ENCODE data around the gene RTP5.

RTP5 gene

DNA sequence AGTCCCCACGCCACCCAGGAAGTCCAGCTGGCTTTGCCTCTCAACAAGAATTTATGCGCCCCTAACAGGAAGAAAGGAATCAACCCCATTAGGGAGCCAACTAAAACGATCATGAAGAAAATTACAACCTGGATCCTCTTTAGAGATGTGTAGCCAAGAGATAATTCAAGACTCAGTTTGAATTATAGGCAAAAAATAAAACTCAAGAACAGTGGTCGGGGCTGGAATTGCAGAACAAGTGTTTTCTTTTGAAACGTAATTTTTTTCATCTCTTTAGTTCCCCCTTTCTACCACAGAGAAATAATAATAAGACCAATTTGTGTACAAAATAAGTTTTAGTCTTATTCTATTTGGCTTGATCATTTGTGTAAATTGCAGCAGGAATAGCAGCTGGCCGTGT, 33.2 kb upstream of the RTP5 start:
- ATAC-seq (ENCODE audit: low read depth), result peak; percentile 27

DNA sequence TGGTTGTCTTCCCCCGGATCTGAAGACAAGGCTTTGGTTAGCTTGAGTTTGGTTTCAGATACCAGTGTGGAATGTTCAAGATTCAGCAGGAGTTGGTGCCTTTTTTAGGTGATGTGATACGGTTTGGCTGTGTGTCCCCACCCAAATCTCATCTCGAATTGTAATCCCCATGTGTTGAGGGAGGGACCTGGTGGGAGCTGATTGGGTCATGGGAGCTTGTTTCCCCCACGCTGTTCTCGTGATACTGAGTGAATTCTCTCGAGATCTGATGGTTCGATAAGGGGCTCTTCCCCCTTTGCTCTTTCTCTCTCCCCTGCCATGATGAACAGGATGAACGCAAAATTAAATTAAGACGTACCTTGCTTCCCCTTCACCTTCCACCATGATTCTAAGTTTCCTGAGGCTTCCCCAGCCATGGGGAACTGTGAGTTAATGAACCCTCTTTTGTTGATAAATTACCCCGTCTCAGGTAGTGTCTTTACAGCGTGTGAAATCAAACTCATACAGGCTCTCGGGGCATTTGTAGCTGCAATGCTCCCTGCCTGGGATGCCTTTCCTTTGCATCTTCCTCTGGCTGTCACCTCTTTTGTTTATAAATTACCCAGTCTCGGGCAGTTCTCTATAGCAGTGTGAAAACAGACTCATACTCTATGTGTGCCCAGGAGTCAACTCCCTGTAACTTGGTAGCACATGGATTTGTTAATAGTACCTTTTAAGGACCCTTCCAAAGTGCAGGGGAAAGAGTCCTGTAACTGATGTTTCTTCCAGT, 32.1 kb upstream of the RTP5 start:
- DNase-seq (ENCODE audit: low spot score in 2 of 2) (no peak), ATAC-seq (ENCODE audit: low read depth) (no peak)
- H3K4me1 Mint-ChIP-seq, result no peaks in the 10 kb centered on the region
- H3K9me3 Mint-ChIP-seq, result peaks cover 3% of the 10 kb centered on the region
- no peak overlapping the region for H3K27ac Mint-ChIP-seq
- no peak overlapping the region for H3K4me3 Mint-ChIP-seq
- no peaks in the 10 kb centered on the region for H3K36me3 Mint-ChIP-seq
- H3K27me3 Mint-ChIP-seq, result peaks cover 2% of the 10 kb centered on the region

More for the DNA sequence above, 33.2 kb upstream of the RTP5 start:
- DNase-seq (ENCODE audit: low spot score in 2 of 2), result no peak
- H3K9me3 Mint-ChIP-seq, result peaks cover 7% of the 10 kb centered on the region
- no peaks in the 10 kb centered on the region for H3K36me3 Mint-ChIP-seq
- H3K27me3 Mint-ChIP-seq, result peaks cover 6% of the 10 kb centered on the region
- no peak overlapping the region for H3K27ac Mint-ChIP-seq
- no peak overlapping the region for H3K4me3 Mint-ChIP-seq
- H3K4me1 Mint-ChIP-seq, result no peaks in the 10 kb centered on the region

DNA sequence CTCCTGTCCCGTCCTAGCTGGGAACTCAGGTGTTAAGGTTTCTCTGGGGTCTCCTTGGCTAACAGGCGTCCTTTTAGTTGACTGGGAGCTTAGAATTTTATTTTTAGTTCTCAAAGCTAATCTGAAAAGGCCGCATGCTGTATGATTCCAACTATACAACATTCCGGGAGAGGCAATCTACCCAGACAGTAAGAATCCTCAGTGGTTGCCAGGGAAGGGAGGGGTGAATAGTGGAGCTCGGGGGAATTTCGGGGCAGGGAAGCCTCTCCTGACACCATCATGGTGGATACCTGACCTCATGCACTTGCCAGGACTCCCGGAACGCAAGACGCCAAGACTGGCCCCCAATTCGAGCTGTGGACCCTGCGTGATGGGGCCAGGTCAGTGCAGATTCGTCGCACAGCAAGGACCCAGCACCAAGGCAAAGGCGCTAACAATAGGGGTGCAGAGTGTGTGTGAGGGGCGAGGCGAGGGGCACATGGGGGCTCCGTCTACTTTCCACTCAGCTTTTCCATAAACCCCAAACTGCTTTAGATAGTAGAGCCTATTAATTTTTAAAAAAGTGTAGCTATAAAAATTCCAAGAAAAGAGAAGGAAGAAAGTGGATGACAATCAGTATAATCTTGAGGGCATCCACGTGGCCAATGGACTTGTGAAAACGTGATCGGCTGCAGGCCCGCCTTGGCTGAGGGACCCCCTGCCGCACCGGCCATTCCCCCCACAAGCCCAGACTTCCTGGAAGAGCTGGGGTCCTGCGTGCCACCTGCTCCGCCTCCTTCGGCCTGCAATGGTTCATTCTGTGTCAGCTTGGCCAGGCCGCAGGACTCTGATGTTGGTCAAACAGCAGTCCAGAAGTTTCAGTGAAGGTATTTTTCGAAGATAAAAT, 28.1 kb upstream of the RTP5 start:
- Mint-ChIP-seq H3K9me3 (peaks cover 3% of the 10 kb centered on the region), H3K4me3 (no peak overlapping the region), H3K4me1 (peaks cover 18% of the 10 kb centered on the region), H3K27ac (no peak overlapping the region), H3K27me3 (no peaks in the 10 kb centered on the region), H3K36me3 (no peaks in the 10 kb centered on the region)
- no peak for DNase-seq (ENCODE audit: low spot score in 2 of 2)
- no peak for ATAC-seq (ENCODE audit: low read depth)

DNA sequence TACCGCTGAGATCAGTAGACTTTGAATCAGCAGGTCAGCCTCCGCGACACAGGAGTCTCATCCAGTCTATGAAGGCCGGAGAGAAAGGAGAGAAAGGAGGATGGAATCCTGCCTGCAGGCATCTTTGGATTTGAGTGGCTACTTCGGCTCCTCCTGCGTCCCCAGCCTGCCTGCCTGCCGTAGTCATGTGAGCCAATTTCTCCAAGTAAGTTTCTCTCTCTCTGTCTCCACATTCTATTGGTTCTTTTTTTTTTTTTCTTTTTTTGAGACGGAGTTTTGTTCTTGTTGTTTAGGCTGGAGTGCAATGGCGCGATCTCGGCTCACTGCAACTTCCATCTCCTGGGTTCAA, 27.5 kb upstream of the RTP5 start:
- H3K4me1 Mint-ChIP-seq, result peaks cover 20% of the 10 kb centered on the region
- H3K9me3 Mint-ChIP-seq, result peaks cover 3% of the 10 kb centered on the region
- no peaks in the 10 kb centered on the region for H3K36me3 Mint-ChIP-seq
- H3K4me3 Mint-ChIP-seq, result no peak overlapping the region
- no peak for ATAC-seq (ENCODE audit: low read depth)
- DNase-seq (ENCODE audit: low spot score in 2 of 2), result no peak
- no peaks in the 10 kb centered on the region for H3K27me3 Mint-ChIP-seq
- peak overlapping the region; percentile 77 for H3K27ac Mint-ChIP-seq

DNA sequence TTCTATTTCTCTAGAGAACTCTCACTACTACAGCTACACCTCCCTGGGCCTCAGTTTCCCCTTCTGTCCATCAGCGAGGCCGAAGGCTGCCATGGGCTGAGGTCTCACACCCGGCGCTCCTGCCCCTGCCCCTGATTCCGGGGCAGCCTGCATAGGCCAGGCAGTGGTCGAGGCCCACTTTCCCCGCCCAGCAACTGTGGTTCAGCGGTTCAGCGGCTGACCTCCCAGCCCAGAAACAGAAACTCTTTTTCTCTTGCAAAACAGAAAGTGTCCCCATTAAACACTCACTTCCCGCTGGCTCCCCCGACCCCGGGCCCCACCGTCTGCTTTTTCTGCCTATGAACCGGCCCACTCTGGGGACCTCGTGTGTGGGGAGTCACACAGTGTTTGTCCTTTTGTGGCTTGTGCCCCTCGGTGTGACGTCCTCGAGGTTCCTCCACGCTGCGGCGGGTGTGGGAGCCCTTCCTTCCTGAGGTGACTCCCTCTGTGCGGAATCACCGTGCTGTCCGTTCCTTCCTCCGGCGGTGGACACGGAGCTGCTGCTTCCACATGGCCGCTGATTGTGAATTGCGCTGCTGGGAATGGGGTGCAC, 26.8 kb upstream of the RTP5 start:
- Mint-ChIP-seq H3K27me3 (no peaks in the 10 kb centered on the region), H3K4me3 (peak overlapping the region; percentile 80), H3K27ac (peak overlapping the region; percentile 77), H3K9me3 (no peaks in the 10 kb centered on the region), H3K4me1 (peaks cover 20% of the 10 kb centered on the region), H3K36me3 (no peaks in the 10 kb centered on the region)
- peak in 1 of 2 donors; percentile 46 for DNase-seq (ENCODE audit: low spot score in 2 of 2)
- ATAC-seq (ENCODE audit: low read depth), result peak; percentile 50

DNA sequence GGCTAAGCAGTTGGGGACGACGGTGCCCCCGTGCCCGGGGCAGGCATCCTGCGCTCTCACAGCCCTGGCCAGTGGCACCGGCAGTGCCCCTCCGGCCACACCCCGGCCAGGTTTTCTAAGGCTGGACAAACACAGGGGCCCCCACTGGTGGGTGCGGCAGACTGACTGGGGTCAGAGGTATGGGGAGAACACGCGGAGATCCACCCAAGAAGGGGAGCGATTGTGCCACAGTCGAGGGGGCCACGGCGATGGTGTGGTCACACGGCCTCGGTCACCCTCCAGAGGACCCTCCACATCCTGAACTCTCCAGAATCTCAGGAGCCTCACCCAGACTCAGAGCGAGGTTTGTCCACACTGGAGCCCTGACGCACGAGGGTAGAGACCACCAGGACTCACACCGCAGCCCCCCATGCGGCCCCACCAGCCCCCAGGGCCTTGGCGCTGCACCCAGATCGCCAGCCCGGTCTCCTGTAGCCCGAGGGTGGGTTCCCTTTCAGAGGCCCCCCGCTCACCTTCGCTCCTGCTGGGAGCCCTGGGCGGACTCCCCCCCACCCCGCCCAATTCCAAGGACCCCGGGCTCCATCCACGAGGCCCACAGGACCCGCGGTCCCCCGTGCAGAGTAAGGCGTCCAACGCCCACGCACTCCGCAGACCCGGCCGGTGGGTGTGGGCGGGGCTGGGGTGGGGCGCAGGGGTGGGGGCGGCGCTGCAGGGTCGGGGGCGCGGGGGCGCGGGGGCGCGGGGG, 26.0 kb upstream of the RTP5 start:
- H3K4me1 Mint-ChIP-seq, result peaks cover 20% of the 10 kb centered on the region
- DNase-seq (ENCODE audit: low spot score in 2 of 2), result no peak
- H3K4me3 Mint-ChIP-seq, result peak overlapping the region; percentile 80
- H3K27me3 Mint-ChIP-seq, result no peaks in the 10 kb centered on the region
- H3K27ac Mint-ChIP-seq, result peak overlapping the region; percentile 77
- H3K36me3 Mint-ChIP-seq, result no peaks in the 10 kb centered on the region
- H3K9me3 Mint-ChIP-seq, result no peaks in the 10 kb centered on the region
- peak; percentile 18 for ATAC-seq (ENCODE audit: low read depth)

DNA sequence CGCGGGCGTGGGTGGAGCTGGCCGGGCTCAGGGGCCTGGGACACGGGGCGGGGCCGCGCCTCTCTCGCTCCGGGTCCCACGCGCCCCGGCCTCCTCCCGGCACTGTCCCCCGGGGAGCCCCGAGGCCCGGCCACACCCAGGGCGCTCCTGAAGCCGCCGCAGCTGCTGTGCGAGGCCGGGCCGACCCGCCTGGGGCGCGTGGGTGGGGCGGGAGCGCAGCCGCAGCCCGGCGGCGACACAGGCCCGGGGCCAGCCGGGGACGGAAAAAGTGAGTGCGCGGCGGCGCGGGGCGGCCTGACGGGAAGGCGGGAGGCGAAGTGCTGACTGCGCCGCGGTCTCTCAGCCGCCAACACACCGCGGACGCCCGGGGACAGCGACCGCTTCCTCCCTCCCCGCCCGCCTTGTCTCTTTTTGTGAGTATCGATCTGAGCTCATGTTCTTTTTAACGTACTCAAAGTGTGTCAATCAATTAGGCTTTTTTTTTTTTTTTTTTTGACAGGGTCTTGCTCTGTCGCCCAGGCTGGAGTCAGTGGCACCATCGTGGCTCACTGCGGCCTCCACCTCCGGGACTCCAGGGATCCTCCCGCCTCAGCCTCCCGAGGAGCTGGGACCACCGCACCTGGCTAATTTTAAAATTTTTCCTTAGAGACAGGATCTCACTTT, 25.3 kb upstream of the RTP5 start:
- ATAC-seq (ENCODE audit: low read depth) (peak; percentile 91), DNase-seq (ENCODE audit: low spot score in 2 of 2) (peak; percentile 69 to 71)
- Mint-ChIP-seq H3K27ac (peak overlapping the region; percentile 76), H3K4me1 (peaks cover 20% of the 10 kb centered on the region), H3K9me3 (no peaks in the 10 kb centered on the region), H3K36me3 (no peaks in the 10 kb centered on the region), H3K27me3 (no peaks in the 10 kb centered on the region), H3K4me3 (peak overlapping the region; percentile 81)

DNA sequence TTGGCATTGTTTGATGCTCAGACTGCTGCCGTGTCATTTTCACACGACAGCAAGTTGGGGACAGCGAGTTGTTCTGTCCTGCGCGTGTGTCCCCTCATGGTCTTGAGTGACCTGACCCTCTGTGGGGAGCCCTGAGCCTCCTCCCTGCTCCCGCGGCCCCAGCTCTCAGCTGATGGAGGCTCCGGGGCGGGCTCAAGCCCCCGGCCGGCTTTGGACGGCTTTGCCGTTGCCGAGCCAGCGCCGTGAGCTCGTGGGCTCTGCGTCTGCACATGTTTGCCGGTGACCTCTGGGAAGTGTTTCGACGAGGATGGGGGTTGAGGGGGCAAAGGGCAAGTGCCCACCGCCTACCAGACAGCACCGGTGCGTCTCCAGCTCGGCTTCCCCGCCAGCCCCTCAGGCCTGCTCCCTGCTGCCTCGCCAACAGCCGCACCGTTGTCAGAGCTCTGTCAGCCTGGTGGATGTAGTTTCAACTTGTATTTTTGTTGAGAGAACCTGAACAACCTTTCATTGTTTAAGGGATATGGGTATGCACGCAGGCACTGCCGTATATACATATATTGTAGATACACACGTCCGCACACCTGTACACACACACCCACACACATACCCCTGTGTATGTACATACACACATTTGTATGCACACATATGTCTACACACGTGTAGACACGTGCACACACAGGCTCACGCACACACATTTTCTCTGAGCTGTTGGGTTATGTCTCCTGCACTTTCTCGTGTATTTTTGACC, 24.5 kb upstream of the RTP5 start:
- Mint-ChIP-seq H3K4me1 (peaks cover 20% of the 10 kb centered on the region), H3K36me3 (no peaks in the 10 kb centered on the region), H3K4me3 (peak overlapping the region; percentile 81), H3K27ac (peak overlapping the region; percentile 75), H3K27me3 (no peaks in the 10 kb centered on the region), H3K9me3 (no peaks in the 10 kb centered on the region)
- DNase-seq (ENCODE audit: low spot score in 2 of 2) (no peak), ATAC-seq (ENCODE audit: low read depth) (no peak)

DNA sequence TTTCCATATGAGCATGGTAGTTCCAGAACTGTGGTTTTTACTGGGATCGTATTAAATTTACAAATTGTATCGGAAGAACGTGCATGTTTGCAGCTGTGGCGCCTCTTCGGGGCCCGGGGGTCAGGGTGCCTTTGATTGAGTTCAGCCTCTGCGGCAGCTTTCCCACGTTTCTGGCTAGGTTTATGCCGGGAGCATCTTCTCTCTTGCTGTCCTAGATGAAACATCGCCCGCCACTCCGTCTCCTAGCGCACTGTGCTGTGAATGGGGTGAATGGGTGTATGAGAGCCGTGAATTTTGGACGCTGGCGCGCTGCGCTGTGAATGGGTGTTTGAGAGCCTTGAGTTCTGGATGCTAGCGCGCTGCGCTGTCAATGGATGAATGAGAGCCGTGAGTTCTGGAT, 23.1 kb upstream of the RTP5 start:
- Mint-ChIP-seq H3K27ac (no peak overlapping the region), H3K4me1 (peaks cover 20% of the 10 kb centered on the region), H3K9me3 (no peaks in the 10 kb centered on the region), H3K27me3 (no peaks in the 10 kb centered on the region), H3K36me3 (no peaks in the 10 kb centered on the region), H3K4me3 (no peak overlapping the region)
- ATAC-seq (ENCODE audit: low read depth), result no peak
- no peak for DNase-seq (ENCODE audit: low spot score in 2 of 2)

DNA sequence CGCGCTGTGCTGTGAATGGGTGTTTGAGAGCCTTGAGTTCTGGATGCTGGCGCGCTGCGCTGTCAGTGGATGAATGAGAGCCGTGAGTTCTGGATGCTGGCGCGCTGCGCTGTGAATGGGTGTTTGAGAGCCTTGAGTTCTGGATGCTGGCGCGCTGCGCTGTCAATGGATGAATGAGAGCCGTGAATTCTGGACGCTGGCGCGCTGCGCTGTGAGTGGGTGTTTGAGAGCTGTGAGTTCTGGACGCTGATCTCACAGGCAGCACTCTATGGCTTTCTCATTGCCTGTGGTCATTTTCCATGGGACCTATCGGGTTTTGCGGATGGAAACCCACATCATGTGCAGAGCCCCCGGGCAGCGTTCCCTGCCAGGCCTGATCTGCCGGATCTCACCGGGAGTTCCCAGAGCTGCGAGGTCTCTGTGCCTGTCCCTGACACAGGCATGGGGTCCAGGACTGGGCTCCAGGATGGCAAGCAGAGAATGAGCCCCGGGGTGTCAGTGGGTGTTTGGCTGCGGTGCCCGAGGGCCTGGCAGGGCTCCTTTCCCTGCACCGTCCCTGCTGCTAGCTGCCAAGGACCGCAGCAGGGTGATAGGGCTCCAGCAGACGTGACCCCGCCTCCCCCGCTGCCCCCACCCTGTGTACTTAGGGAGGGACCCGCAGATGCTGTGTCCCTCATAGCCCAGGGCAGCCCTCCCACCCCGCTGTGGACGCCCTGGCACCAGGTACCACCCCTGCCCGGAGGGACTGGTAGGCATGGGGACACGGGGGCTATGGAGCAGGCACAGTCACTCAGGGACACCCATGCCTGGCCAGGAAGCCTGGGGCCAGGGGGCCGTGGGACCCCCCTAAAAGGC, 20.5 kb upstream of the RTP5 start:
- no peaks in the 10 kb centered on the region for H3K9me3 Mint-ChIP-seq
- no peaks in the 10 kb centered on the region for H3K27me3 Mint-ChIP-seq
- no peaks in the 10 kb centered on the region for H3K36me3 Mint-ChIP-seq
- H3K4me3 Mint-ChIP-seq, result no peak overlapping the region
- ATAC-seq (ENCODE audit: low read depth), result no peak
- DNase-seq (ENCODE audit: low spot score in 2 of 2), result no peak
- H3K27ac Mint-ChIP-seq, result no peak overlapping the region
- peaks cover 11% of the 10 kb centered on the region for H3K4me1 Mint-ChIP-seq

DNA sequence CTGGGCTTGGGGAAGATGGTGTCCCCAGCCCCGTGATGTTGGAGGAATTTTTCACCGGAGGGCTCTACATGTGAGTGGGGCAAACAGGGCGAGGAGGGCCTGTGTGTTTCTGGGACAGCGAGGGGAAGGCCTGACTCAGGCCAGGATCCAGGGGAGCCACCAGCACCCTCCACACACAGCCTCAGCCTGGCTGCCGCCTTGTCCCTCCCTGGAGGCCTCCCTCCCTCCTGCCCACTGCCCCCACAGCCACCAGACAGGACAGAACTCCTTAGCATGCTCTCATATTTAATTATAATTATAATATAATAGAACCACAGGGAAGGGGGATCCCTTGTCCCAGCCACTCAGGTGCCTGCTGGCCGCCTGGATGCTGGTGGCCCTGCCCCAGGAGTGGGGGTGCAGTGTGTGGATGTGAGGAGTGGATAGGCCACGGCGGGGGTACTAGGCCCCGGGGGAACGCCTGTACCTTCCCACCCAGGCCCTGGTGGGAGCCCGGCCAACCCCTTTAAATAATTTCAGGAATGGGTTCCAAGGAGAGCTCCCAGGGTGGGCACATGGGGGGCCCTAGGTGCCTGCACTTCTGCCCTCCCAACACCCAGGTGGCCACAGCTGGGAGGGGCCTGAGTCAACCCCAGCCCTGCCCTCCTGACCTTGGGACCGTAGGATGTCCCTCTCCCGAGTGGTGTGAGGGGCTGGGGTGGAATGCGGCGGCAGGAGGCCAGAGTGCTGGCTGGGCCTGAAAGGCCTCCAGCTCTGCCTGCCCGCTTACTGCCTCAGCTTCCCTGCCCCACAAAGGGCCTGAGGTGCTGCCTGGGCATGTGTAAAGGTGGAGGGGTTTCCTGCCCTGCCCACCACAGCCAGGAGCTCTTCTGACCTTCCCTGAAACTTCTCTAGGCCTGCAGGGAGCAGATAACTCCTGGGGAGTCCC, 19.6 kb upstream of the RTP5 start:
- no peak overlapping the region for H3K27ac Mint-ChIP-seq
- H3K27me3 Mint-ChIP-seq, result no peaks in the 10 kb centered on the region
- no peak overlapping the region for H3K4me3 Mint-ChIP-seq
- DNase-seq (ENCODE audit: low spot score in 2 of 2) (no peak), ATAC-seq (ENCODE audit: low read depth) (no peak)
- H3K36me3 Mint-ChIP-seq, result no peaks in the 10 kb centered on the region
- H3K4me1 Mint-ChIP-seq, result peaks cover 10% of the 10 kb centered on the region
- no peaks in the 10 kb centered on the region for H3K9me3 Mint-ChIP-seq
